HTR-8/SVneo (cell line): ENCODE measurements around the gene CRELD2.

ENCODE experiments used
- DNase-seq: peaks from one replicate; pipeline ENCODE4 v3.0.0; 2011; ENCODE audit warnings: low spot score, mixed read lengths; ENCODE audit not compliant: insufficient read length
- FAIRE-seq: peaks from 2 replicates; lab custom pipeline; 2011; peaks lifted over from hg19 to GRCh38; lab: Jason Lieb, UNC

The CRELD2 gene, protein sequence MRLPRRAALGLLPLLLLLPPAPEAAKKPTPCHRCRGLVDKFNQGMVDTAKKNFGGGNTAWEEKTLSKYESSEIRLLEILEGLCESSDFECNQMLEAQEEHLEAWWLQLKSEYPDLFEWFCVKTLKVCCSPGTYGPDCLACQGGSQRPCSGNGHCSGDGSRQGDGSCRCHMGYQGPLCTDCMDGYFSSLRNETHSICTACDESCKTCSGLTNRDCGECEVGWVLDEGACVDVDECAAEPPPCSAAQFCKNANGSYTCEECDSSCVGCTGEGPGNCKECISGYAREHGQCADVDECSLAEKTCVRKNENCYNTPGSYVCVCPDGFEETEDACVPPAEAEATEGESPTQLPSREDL

DNA sequence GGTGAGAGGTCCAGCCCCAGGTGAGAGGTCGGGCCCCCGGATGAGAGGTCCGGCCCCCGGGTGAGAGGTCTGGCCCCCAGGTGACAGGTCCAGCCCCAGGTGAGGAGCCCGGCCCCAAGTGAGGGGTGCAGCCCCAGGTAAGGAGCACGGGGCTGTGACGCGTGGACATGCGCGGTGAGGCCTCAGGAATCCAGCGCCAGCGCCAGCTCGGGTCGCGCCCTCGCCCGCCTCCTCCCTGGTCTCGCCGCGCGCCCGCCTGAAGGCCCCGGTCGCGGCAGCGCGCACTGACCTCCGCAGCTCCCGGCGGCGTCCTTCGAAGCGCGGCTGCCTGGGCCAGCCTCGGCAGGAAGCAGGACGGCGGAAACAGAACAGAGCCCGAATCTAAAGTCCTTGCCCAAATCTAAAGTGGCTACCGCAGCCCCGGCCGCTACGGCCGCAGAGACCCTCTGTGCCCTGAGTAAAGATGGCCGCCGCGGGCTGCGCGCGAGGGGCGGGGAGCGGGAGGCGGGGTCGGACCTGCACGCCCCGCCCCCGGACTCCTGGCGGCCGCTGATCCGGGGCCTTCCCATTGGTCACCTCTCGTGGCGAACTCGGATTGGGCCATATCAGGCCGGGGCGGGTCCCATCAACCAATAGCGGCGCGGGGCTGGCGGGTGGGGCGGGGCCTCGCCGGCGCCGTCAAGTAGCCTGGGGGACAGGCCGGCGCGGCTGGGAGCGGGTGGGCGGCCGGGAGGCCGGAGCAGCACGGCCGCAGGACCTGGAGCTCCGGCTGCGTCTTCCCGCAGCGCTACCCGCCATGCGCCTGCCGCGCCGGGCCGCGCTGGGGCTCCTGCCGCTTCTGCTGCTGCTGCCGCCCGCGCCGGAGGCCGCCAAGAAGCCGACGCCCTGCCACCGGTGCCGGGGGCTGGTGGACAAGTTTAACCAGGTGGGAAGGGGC, at the start of gene CRELD2, which contains the start of gene ALG12:
Gene CRELD2, plus strand, starts transcription at position 661 of the 937 bp plus-strand sequence. Its CDS starts 136 bp downstream, at position 797.
Gene ALG12, minus strand, starts transcription at position 465 of the 937 bp plus-strand sequence. CDS start 4,673 bp downstream, outside the sequence.
- peak; percentile 95 for FAIRE-seq

DNA sequence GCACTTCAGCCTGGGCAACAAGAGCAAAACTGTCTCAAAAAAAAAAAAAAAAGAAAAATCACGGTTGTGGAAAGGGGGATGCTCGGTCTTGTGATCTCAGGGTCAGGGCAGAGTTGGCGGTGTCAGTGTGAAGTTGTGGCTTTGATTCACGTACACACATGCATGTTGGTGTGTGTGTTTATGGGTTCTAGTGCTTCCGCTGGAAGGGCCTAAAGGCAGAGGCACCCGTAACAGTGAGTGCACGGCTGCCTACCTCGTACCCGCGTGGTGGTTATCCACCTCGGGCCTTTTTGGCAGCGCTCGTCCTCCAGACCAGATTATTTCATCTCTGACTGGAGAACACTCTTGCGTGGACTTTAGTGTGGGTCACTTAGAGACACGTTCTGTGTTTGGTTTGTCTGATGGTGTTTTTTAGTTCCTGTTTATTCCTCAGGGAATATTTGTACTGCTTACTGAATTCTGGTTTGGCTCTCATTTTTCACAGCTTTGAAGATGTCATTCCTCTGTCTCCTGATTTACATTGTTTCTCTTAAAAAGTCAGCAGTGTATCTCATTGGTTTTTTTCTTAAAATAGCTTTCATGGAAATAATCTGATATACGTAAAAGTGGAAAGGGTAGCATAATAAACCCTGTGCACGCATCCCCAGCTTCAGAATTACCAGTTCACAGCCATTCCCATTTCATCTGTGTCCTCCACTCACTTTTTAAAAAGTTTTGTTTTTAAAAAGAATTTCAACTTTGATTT, 49.2 kb upstream of the CRELD2 start:
- FAIRE-seq (no peak), DNase-seq (no peak)

More for the DNA sequence above, at the start of gene CRELD2, which contains the start of gene ALG12:
- DNase-seq = peak; percentile 97

DNA sequence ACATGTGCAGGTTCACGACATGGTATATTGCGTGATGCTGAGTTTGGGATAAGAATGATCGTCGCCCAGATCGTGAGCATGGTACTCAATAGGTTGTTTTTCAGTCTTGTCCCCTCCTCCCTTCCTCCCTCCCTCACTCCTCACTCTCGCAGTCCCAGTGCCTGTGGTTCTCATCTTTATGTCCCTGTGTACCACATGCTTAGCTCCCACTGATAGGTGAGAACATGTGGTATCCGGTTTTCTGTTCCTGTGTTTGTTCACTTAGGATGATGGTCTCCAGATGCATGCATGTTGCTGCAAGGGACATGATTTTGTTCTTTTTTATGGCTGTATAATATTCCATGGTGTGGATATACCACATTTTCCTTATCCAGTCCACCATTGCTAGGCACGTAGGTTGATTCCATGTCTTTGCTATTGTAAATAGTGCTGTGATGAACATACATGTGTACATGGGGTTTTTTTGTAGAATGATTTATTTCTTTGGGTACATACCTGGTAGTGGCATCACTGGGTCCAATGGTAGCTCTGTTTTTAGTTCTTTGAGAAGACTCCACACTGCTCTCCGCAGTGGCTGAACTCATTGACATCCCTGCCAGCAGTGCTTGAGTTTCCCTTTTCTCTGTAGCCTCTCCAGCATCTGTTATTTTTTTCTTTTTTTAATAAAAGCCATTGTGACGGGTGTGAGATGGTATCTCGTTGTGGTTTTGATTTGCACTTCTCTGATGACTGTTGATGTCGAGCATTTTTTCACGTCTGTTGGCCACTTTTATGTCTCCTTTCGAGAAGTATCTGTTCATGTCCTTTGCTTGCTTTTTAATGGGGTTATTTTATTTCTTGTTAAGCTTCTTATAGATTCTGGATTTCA, 48.4 kb upstream of the CRELD2 start:
- no peak for FAIRE-seq
- no peak for DNase-seq

DNA sequence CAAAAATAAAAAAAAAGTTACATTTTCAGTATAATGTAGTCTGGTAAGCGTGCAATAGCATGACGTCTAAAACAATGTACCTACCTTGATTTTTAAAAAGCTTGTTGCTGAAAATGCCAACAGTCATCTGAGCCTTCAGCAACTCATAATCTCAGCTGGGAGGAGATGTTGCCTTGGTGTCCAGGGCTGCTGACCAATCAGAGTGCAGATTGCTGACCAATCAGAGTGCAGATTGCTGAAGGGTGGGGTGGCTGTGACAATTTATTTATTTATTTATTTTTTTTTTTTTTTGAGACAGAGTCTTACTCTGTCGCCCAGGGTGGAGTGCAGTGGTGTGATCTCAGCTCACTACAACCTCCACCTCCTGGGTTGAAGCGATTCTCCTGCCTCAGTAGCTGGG, 47.0 kb upstream of the CRELD2 start:
- FAIRE-seq = no peak
- DNase-seq = no peak

DNA sequence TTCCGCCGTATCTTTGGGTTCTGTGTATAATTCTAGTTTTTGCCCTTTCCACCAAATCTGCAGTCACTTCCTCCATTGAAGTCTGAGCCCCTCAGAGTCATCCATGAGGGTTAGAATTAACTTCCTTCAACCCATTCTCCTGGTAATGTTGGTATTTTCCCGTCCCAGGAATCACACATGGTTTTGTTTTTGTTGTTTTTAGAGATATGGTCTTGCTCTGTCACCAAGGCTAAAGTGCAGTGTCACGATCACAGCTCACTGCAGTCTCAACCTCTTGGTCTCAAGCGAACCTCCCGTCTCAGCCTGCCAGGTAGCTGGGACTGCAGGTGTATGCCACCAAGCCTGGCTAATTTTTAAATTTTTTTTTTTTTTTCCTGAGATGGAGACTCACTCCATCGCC, 46.1 kb upstream of the CRELD2 start:
- FAIRE-seq = no peak
- no peak for DNase-seq

DNA sequence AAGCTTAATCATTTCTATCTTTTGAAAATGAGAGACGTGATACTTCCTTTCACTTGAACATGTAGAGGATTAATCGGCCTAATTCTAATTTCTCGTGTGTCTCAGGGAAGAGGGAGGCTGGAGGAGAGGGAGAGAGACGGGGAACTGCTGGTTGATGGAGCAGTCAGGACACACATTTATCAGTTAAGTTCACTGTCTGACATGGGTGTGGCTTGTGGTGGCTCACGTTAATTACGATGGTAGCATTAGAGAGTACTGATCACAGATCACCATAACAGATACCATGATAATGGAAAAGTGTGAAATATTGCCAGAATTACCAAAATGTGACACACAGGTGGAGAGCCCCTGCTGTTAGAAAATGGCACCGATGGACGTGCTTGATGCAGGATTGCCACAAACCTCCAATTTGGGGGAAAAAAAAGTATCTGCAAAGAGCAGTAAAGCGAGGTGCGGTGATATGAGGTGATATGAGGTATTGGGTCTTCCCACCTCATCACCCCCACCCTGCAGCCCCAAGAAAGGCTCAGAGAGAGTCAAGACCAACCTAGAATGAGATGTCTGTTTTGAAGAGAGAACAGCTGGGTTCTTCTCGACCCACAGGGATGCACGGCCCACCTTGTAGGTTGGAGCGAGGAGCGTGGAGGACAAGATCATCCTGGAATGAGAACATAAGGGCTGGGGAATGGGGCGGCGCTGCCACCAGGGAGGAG, 45.0 kb upstream of the CRELD2 start:
- DNase-seq (no peak), FAIRE-seq (no peak)

DNA sequence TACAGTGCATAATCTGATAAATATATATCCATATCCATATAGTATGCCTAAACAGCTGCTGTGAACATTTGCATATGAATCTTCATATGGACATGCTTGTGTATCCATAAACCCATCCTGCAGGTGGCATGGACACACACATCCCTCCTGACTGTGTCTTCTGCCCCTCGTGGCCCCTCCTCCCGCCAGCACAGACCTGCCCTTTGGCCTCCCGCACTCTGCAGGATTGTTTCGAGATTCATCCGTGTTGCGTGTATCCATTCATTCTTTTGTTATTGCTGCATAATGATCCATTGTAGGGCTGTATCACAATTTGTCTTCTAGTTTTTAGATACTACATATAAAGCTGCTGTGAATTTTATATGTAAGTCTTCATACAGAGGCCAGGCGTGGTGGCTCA, 40.8 kb upstream of the CRELD2 start:
- FAIRE-seq = no peak

DNA sequence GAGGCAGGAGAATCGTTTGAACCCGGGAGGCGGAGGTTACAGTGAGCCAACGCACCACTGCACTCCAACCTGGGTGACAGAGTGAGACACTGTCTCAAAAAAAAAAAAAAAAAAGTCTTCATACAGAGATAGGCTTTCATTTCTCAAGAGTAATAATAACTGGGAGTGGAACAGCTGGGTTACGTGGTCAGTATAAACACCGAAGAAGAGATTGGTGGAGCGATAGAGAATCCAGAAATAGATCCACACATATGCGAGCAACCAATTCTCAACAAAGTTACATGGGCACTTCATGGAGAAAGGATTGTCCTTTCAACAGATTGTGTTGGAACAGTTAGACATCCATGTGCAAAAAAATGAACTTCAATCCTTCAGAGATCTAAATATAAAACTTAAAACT, 40.2 kb upstream of the CRELD2 start:
- DNase-seq (no peak), FAIRE-seq (no peak)

More for the DNA sequence above, 40.8 kb upstream of the CRELD2 start:
- DNase-seq = no peak

DNA sequence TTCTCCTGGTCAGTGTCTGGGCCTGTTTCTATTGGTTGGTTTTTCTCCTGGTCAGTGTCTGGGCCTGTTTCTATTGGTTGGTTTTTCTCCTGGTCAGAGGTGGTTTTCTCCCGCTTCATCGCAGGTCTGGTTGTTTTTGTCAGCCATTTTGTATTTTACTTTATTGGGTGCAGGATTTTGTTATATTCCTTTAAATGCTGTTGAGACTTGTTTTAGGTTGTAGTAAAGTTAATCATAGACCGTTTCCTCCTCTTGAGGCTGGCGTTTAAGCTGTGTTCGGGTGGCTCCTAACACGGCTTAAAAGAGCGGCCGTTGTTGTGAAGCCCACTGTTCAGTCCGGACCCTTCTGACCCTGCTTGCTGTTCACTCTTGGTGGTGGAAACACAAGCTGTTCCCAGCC, 38.6 kb upstream of the CRELD2 start:
- no peak for FAIRE-seq
- DNase-seq = no peak

DNA sequence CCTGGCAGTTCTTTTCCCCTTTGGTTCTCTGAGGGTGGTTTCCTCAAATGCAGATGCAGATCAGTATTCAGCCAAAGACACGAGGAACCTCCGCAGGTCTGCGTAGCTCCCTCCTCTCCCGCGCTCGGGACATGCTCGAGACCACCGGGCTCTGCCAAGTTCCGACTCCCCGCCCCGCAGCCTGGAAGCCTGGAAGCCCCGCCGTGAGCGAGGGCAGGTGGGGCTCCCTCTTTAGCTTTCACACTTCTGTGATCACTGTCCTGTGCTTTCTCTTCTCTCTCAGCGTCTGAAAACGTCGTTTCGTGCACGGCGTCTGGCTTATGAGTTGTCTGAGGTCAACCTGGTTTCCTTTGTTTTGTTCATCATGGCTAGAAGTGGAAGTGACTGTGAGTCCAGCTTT, 38.2 kb upstream of the CRELD2 start:
- FAIRE-seq (no peak), DNase-seq (no peak)

DNA sequence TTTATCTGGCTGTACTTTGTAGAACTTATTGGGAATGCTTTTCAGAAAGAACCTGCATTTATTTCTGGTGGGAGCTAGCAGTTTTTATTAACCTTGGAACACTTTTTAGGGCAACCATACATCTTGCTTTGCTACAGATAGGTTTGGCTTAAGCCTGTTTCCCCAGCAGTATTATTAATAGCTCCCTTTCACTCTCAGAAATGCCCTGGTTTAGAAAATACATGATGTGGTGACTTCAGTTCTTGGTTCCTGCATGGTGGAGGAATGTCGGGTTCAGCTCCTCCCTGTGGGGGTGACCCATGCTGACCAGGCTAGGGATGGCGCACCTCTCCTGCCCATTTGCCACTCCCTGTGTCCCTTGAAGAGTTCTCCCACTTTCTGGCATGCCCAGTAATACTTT, 36.6 kb upstream of the CRELD2 start:
- no peak for FAIRE-seq
- no peak for DNase-seq

DNA sequence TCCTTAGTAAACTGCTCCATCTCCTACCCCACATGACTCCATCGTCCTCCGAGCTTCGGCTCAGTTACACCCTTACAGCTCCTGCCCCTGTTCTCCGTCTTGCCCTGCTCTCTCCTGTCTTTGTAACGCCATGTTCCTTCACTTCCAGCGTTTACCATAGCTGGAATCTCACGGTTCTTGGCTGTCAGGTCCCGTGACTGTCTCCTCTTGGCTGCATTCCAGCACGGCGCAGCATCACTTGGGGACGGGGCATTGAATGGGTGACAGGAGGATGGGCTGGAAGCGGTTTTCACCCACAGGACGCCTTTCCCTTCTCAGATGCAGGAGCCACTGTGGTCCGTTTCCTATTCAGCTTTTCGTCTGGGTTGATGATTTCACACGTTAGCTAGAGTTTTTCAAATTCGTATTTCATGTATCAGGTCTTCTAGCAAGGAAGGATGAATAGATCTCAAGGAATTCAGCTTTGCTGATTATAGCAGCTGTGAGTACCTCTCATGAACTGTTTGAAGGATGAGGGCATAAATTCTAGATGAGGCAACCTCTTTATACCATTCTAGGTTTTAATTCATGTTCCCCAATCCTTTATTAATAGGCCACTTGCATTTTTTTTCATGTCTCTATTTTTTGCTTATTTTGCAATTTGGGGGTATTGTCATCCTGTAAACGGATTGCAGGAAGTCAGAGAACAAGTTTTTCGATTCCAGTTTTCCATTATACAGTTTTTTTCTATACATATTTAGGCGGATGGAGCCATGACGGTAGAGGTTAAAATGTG, 35.7 kb upstream of the CRELD2 start:
- DNase-seq (no peak), FAIRE-seq (no peak)

DNA sequence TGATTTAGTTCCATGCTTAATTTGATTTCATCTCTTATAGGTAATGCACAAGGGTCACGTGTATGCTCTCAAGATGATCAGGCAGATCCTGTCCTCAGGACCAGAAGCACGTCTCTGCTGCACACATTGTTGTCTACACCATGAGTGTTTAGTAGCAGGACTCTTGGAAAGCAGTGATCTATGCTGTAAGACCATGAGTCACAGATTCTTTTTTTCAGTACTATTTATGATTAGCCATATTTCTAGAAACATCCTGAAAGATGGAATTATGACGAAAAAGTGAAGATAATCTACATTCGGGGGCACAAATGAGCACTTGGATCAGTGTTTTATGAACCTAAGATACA, 35.2 kb upstream of the CRELD2 start:
- no peak for DNase-seq
- no peak for FAIRE-seq

DNA sequence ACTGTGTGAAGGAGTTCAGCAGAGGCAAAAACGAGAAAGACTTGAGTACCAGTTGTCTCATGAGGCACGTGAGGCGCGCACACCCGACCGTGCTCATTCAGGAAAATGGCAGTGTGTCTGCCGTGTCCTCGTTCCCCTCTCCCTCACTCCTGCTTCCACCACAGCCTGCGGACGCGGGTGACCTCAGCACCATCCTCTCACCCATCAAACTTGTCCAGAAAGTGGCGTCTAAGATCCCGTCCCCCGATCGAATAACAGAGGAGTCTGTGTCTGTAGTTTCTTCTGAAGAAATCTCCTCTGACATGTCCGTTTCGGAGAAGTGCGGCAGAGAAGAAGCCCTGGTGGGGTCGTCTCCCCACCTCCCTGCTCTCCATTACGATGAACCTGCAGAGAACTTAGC, 34.4 kb upstream of the CRELD2 start:
- no peak for FAIRE-seq
- DNase-seq = no peak

DNA sequence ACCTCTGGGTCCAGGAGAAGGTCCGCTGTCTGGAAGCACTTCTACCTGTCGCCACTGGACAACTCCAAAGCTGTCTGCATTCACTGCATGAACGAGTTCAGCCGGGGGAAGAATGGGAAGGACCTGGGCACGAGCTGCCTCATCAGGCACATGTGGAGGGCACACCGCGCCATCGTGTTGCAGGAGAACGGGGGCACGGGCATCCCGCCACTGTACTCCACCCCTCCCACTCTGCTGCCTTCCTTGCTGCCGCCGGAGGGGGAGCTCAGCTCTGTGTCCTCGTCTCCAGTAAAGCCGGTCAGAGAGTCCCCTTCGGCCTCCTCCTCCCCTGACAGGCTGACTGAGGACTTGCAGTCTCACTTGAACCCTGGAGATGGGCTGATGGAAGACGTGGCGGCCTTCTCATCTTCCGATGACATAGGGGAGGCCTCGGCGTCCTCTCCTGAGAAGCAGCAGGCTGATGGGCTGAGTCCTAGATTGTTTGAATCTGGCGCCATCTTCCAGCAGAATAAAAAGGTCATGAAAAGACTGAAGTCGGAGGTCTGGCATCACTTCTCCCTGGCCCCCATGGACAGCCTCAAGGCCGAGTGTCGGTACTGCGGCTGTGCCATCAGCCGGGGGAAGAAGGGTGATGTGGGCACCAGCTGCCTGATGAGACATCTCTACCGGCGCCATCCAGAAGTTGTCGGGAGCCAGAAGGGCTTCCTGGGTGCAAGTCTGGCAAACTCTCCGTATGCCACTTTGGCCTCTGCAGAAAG, 33.8 kb upstream of the CRELD2 start:
- FAIRE-seq (no peak), DNase-seq (no peak)

DNA sequence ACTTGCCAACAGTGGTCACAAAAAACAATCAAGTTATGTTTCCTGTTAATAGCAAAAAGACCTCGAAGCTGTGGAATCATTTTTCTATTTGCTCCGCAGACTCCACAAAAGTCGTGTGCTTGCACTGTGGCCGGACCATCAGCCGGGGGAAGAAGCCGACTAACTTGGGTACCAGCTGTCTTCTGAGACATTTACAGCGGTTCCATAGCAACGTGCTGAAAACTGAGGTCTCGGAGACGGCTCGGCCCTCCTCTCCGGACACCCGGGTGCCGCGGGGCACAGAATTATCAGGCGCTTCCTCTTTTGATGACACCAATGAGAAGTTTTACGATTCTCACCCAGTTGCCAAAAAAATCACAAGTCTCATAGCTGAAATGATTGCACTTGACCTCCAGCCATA, 33.2 kb upstream of the CRELD2 start:
- FAIRE-seq (no peak), DNase-seq (no peak)

DNA sequence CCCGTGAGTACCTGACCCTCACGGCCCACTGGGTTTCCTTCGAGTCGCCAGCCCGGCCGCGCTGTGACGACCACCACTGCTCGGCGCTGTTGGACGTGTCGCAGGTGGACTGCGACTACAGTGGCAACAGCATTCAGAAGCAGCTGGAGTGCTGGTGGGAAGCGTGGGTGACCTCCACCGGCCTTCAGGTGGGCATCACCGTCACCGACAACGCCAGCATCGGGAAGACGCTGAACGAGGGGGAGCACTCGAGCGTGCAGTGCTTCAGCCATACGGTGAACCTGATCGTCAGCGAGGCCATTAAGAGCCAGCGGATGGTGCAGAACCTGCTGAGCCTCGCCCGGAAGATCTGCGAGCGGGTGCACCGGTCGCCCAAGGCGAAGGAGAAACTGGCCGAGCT, 32.6 kb upstream of the CRELD2 start:
- no peak for DNase-seq
- no peak for FAIRE-seq
